HG03095 (cell line): ENCODE results near the gene OR7G2.
"Not testable (repeated sequence)": the region's sequence is repeated elsewhere in the genome, so short reads cannot be mapped to it uniquely, and the experiment has no call there.

ENCODE experiments used
- ATAC-seq: cut with Tn5 transposase; IDR thresholded peaks from one replicate; pipeline ENCODE4 v1.9.1; 2021; ENCODE audit warnings: moderate library complexity; ENCODE audit not compliant: unreplicated experiment

OR7G2 gene

GRCh38 chr19:9075064-9075949, 32.0 kb downstream of the OR7G2 start:
- ATAC-seq: no peak

- ATAC-seq: no peak
These were observed 33.5 kb downstream of the OR7G2 start for GRCh38 chr19:9073806-9074205.

- ATAC-seq: not testable (repeated sequence)
These were observed 35.6 kb downstream of the OR7G2 start for GRCh38 chr19:9071720-9072119.

- ATAC-seq: no peak
These were observed 37.2 kb downstream of the OR7G2 start for GRCh38 chr19:9070066-9070465.

GRCh38 chr19:9065457-9066014, 41.7 kb downstream of the OR7G2 start:
- ATAC-seq: no peak

- no peak for ATAC-seq
These were observed 45.4 kb downstream of the OR7G2 start for GRCh38 chr19:9061879-9062278.

GRCh38 chr19:9060564-9061340, 46.5 kb downstream of the OR7G2 start:
- ATAC-seq: no peak

- no peak for ATAC-seq
These were observed 48.2 kb downstream of the OR7G2 start for GRCh38 chr19:9058905-9059667.

- ATAC-seq: no peak
These were observed 49.6 kb downstream of the OR7G2 start for GRCh38 chr19:9057505-9058258.

GRCh38 chr19:9056131-9056530, 51.1 kb downstream of the OR7G2 start:
- ATAC-seq: not testable (repeated sequence)

- no peak for ATAC-seq
These were observed 52.5 kb downstream of the OR7G2 start for GRCh38 chr19:9054765-9055164.

- no peak for ATAC-seq
These were observed 53.1 kb downstream of the OR7G2 start for GRCh38 chr19:9054207-9054606.

GRCh38 chr19:9053674-9054073, 53.6 kb downstream of the OR7G2 start:
- not testable (repeated sequence) for ATAC-seq

GRCh38 chr19:9052894-9053293, 54.4 kb downstream of the OR7G2 start:
- ATAC-seq: no peak
